Measurements from ENCODE around the gene EDARADD.

DNA sequence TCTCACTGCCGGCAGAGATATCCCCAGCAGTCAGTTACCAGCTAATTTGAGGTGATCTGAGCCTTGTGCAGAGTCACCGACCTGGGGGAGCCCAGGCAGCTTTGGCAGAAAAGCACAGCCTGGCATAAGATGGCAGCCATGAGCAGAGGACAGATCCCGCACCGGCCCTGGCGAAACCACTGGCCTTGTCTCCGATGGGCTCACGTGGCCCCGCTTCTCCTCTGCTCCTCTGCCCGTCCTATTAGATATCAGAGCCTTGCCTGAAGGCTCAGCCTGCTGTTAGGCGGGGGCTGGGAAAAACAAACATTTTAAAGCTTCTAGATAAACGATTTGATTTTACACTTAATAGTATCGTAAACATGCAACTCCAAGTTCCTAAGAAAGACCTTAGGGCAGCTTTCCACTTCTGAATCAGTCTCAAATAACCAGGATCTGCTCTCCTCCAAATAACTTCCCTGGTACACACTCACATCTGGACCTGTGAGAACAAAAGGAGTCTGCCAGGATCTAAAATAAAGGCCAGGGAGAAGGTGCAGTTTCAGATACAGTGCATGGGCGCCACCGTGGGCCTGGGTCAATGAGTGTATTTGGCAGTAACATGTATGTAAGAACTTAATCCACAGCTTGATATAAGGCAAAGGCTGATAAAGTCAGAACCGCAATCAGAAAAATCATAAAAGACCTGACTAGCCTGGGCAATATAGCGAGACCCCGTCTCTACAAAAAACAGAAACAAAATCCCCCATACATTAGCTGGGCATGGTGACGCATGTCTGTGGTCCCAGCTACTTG is 10.0 kb downstream of the EDARADD start:
- TF ChIP-seq, protein P1, sequence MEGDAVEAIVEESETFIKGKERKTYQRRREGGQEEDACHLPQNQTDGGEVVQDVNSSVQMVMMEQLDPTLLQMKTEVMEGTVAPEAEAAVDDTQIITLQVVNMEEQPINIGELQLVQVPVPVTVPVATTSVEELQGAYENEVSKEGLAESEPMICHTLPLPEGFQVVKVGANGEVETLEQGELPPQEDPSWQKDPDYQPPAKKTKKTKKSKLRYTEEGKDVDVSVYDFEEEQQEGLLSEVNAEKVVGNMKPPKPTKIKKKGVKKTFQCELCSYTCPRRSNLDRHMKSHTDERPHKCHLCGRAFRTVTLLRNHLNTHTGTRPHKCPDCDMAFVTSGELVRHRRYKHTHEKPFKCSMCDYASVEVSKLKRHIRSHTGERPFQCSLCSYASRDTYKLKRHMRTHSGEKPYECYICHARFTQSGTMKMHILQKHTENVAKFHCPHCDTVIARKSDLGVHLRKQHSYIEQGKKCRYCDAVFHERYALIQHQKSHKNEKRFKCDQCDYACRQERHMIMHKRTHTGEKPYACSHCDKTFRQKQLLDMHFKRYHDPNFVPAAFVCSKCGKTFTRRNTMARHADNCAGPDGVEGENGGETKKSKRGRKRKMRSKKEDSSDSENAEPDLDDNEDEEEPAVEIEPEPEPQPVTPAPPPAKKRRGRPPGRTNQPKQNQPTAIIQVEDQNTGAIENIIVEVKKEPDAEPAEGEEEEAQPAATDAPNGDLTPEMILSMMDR (IDR thresholded peaks at IDR 0.05; ENCODE audit: low read depth, low read length) = no peak
- no peak for TF ChIP-seq EZH2phosphoT487 (IDR thresholded peaks at IDR 0.05; ENCODE audit: low read depth)

Data from OCI-LY3 (cell line).